HCT116 (cell line): ENCODE measurements around the gene SYP. TPM values are rescaled to one million over a fixed set of nuclear protein-coding genes. Genes with fewer than 3 reads are reported as not detected.

Experiments used
- ATAC-seq: fragments of 200-7000 bp; cut with Tn5 transposase; 2 replicates; pipeline ENCODE4 v1.9.1; 2020; ENCODE audit warnings: mild to moderate bottlenecking, moderate library complexity
- BruUV-seq: library from RNA; stranded (reverse); fragments of 400-500 nt; replicated peaks from 2 replicates; lab custom pipeline; 2021; lab: Mats Ljungman, UMichigan
- CTCF ChIA-PET: fragments of 300-600 bp; sonication (Branson Sonifier 250); formaldehyde crosslinking; loops from one replicate; lab custom pipeline; 2021; ENCODE audit warnings: antibody characterized with exemption; lab: Charles Lee
- POLR2A ChIA-PET: fragments of 300-600, 350-600 bp; sonication (Branson Sonifier 250); formaldehyde crosslinking; loops from one replicate; lab custom pipeline; 2021; ENCODE audit warnings: antibody characterized with exemption; lab: Charles Lee
- RAD21 ChIA-PET, 2 experiments: fragments of 300-600 bp; sonication (Branson Sonifier 250); formaldehyde crosslinking; loops; one replicate each; lab custom pipeline; 2023; ENCODE audit warnings: low total read pairs in 2 of 2; ENCODE audit not compliant: uncharacterized antibody in 2 of 2, unreplicated experiment in 2 of 2, low non-redundant PET in 1 of 2; lab: Charles Lee
- DNase-seq: peaks from one replicate; pipeline ENCODE4 v3.0.0-alpha.2; 2010; ENCODE audit warnings: low read depth, low spot score
- H2AFZ ChIP-seq: fragments of 200-600 bp; shearing (Covaris generic), sonication (generic); 2 replicates; pipeline ENCODE4 v1.6.1; 2017; ENCODE audit warnings: low read depth, mixed run types, mixed read lengths, antibody characterized with exemption, low read length; ENCODE audit not compliant: poor library complexity, severe bottlenecking
- H3K27ac ChIP-seq: 2 replicates; pipeline ENCODE4 v1.5.1; 2012; ENCODE audit warnings: low read depth, low read length
- H3K27me3 ChIP-seq: fragments of 200-600 bp; sonication (generic); 2 replicates; pipeline ENCODE4 v1.6.1; 2016; ENCODE audit warnings: mixed run types, low read length, mixed read lengths; ENCODE audit not compliant: insufficient read depth
- H3K36me3 ChIP-seq, 2 experiments: fragments of 200-500 bp in 1 of 2; fragments of 200-600 bp in 1 of 2; sonication (Bioruptor generic) in 1 of 2; sonication (generic) in 1 of 2; 2 replicates each; pipeline versions ENCODE4 v1.5.1 to v1.6.1; 2014 to 2016; ENCODE audit warnings: low read length in 2 of 2, inconsistent platforms in 1 of 2, mixed read lengths in 1 of 2, mixed run types in 1 of 2; ENCODE audit not compliant: insufficient read depth in 2 of 2, control insufficient read depth in 1 of 2
- H3K4me1 ChIP-seq, 2 experiments: fragments of 200-600 bp in 1 of 2; sonication (generic) in 1 of 2; 2 replicates each; pipeline versions ENCODE4 v1.5.1 to v1.6.1; 2012 to 2017; ENCODE audit warnings: low read length in 2 of 2, inconsistent platforms in 1 of 2, mild to moderate bottlenecking in 1 of 2, mixed read lengths in 1 of 2, mixed run types in 1 of 2, moderate library complexity in 1 of 2; ENCODE audit not compliant: insufficient read depth in 2 of 2, control insufficient read depth in 1 of 2
- H3K4me2 ChIP-seq: fragments of 200-600 bp; sonication (generic); 2 replicates; pipeline ENCODE4 v1.6.1; 2017; ENCODE audit warnings: mixed run types, low read length, mixed read lengths
- H3K4me3 ChIP-seq, 2 experiments: fragments of 200-600 bp in 1 of 2; sonication (generic) in 1 of 2; replicated peaks in 1 of 2; 2 replicates each; pipeline ENCODE4 v1.5.1; 2011 to 2016; ENCODE audit warnings: low read length in 2 of 2, control low read depth in 1 of 2, low read depth in 1 of 2, mild to moderate bottlenecking in 1 of 2, mixed read lengths in 1 of 2, mixed run types in 1 of 2
- H3K79me2 ChIP-seq: fragments of 200-600 bp; sonication (generic); 2 replicates; pipeline ENCODE4 v1.6.1; 2017; ENCODE audit warnings: mild to moderate bottlenecking, mixed run types, low read length, moderate library complexity, mixed read lengths; ENCODE audit not compliant: insufficient read depth
- H3K9ac ChIP-seq: fragments of 200-600 bp; sonication (generic); 2 replicates; pipeline ENCODE4 v1.6.1; 2016; ENCODE audit warnings: low read length, mixed read lengths
- H3K9me2 ChIP-seq: fragments of 200-600 bp; sonication (generic), shearing (Covaris generic); 2 replicates; pipeline ENCODE4 v1.6.1; 2017; ENCODE audit warnings: mixed run types, mild to moderate bottlenecking, moderate library complexity; ENCODE audit not compliant: insufficient read depth
- H3K9me3 ChIP-seq, 2 experiments: fragments of 200-500 bp in 1 of 2; fragments of 200-600 bp in 1 of 2; sonication (Bioruptor generic) in 1 of 2; sonication (generic) in 1 of 2; 2 replicates each; pipeline ENCODE4 v1.6.1; 2014 to 2017; ENCODE audit warnings: low read length in 2 of 2, mixed read lengths in 2 of 2, inconsistent platforms in 1 of 2, low read depth in 1 of 2, mild to moderate bottlenecking in 1 of 2, mixed run types in 1 of 2, moderate library complexity in 1 of 2; ENCODE audit not compliant: control insufficient read depth in 1 of 2, insufficient read depth in 1 of 2
- H4K20me1 ChIP-seq: fragments of 200-600 bp; sonication (generic), shearing (Covaris generic); 2 replicates; pipeline ENCODE4 v1.6.1; 2017; ENCODE audit warnings: mixed run types, mild to moderate bottlenecking, moderate library complexity; ENCODE audit not compliant: insufficient read depth
- ATF3 ChIP-seq: IDR thresholded peaks from 2 replicates; pipeline ENCODE4 v1.6.1; 2012
- CBX3 ChIP-seq: IDR thresholded peaks from 2 replicates; pipeline ENCODE4 v1.6.1; 2012; ENCODE audit warnings: low read depth
- CEBPB ChIP-seq: IDR thresholded peaks from 2 replicates; pipeline ENCODE4 v1.6.1; 2012; ENCODE audit warnings: low read depth
- EGR1 ChIP-seq: IDR thresholded peaks from 2 replicates; pipeline ENCODE4 v1.6.1; 2012; ENCODE audit warnings: low read depth
- ELF1 ChIP-seq: IDR thresholded peaks from 2 replicates; pipeline ENCODE4 v1.6.1; 2012; ENCODE audit warnings: low read depth, borderline replicate concordance
- JUND ChIP-seq: IDR thresholded peaks from 2 replicates; pipeline ENCODE4 v1.6.1; 2012
- TCF7L2 ChIP-seq: IDR thresholded peaks from 2 replicates; pipeline ENCODE4 v1.7.0; 2011; ENCODE audit warnings: borderline replicate concordance, inconsistent platforms; ENCODE audit not compliant: insufficient read depth, insufficient read length; ENCODE audit errors: extremely low read depth
- ZBTB33 ChIP-seq: IDR thresholded peaks from 2 replicates; pipeline ENCODE4 v1.6.1; 2011; ENCODE audit warnings: mild to moderate bottlenecking, low read length, moderate library complexity; ENCODE audit not compliant: insufficient replicate concordance; ENCODE audit errors: extremely low read depth
- ZFX ChIP-seq: fragments of 450-650 bp; IDR thresholded peaks from 2 replicates; pipeline ENCODE4 v1.6.1; 2017
- intact Hi-C: fragments of 100-400 bp; cut with micrococcal nuclease; formaldehyde crosslinking; loops from 2 replicates; pipeline ENCODE4 v1.10.0; 2022
- total RNA-seq: library from RNA; stranded (reverse); gene quantifications from one replicate; pipeline ENCODE4 v1.2.1, GENCODE V29; 2021; ENCODE audit not compliant: unreplicated experiment
- TF ChIP-seq, protein P1 (sequence below): IDR thresholded peaks from 2 replicates; pipeline ENCODE4 v1.6.1; 2012; ENCODE audit warnings: low read depth

SYP gene
- total RNA-seq, 1 experiment from 2014 or later, result 1.2 TPM

DNA sequence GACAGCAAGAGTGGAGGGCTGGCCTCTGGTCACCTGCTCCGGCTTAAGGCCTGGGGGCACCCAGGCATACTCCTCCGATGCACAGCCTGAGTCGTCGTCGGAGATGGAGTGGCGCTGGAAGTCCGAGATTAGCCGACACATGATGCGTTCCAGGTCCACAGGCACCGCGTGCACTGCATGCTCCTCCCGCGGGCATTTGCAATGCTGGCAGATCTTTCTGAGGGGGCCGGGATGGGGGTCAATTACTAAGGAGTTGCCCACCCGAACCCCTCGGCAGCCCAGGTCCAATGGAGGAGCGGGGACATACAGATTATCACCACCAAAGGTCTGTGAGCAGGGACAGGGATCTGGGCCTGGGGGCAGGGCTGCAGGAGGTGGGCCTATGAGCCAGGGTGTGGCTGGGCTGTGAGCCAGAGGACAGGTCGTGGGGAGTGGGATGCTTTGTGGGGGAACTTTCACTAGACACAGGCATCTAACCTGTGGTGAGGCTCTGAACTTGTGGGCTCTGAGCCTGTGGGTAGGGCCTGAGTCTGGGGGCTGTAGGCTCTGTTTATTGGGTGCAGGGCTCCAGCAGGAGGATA is 16.2 kb downstream of the SYP start:
- ATAC-seq (no peak; the same call in 1 of the 2 replicates), DNase-seq (no peak)
- Histone ChIP-seq H3K9me2 (no peaks in the 10 kb centered on the region), H3K9ac (peak overlapping the region; percentile 82; the same call in 1 of the 2 replicates), H2AFZ (no peak overlapping the region), H3K79me2 (peaks cover 24% of the 10 kb centered on the region), H4K20me1 (no peaks in the 10 kb centered on the region), H3K4me1 (peaks cover 8 to 27% of the 10 kb centered on the region in 2 experiments), H3K4me2 (peak overlapping the region; percentile 89), H3K27ac (peak overlapping the region; percentile 84), H3K27me3 (no peaks in the 10 kb centered on the region), H3K4me3 (peak overlapping the region; percentile 31 to 71; a peak in 3 of 4 replicates), H3K36me3 (peaks cover 3 to 8% of the 10 kb centered on the region in 2 experiments; a peak in 3 of 4 replicates), H3K9me3 (no peaks in the 10 kb centered on the region)
- no TSS peak for BruUV-seq
- ChIA-PET POLR2A (interaction anchor here (0.6 to 1.3 kb wide), 5 partner anchors 9 to 85 kb away, joined by 3 to 9 read pairs (median 4); partner anchors contain the start of gene PLP2), CTCF (interaction anchor here (0.9 to 1.4 kb wide), 4 partner anchors 9 to 28 kb away, joined by 3 to 8 read pairs (median 4); no protein-coding TSS in a partner anchor), RAD21 (interaction anchor here in 1 of 2 experiments (0.7 kb wide), 1 partner anchor 62 kb away, joined by 3 read pairs; no protein-coding TSS in a partner anchor)
- TF ChIP-seq CEBPB (no peak), ELF1 (no peak), CBX3 (no peak), JUND (no peak), TCF7L2 (no peak), ZFX (no peak), ATF3 (no peak), ZBTB33 (no peak), EGR1 (no peak)
- TF ChIP-seq, protein P1, sequence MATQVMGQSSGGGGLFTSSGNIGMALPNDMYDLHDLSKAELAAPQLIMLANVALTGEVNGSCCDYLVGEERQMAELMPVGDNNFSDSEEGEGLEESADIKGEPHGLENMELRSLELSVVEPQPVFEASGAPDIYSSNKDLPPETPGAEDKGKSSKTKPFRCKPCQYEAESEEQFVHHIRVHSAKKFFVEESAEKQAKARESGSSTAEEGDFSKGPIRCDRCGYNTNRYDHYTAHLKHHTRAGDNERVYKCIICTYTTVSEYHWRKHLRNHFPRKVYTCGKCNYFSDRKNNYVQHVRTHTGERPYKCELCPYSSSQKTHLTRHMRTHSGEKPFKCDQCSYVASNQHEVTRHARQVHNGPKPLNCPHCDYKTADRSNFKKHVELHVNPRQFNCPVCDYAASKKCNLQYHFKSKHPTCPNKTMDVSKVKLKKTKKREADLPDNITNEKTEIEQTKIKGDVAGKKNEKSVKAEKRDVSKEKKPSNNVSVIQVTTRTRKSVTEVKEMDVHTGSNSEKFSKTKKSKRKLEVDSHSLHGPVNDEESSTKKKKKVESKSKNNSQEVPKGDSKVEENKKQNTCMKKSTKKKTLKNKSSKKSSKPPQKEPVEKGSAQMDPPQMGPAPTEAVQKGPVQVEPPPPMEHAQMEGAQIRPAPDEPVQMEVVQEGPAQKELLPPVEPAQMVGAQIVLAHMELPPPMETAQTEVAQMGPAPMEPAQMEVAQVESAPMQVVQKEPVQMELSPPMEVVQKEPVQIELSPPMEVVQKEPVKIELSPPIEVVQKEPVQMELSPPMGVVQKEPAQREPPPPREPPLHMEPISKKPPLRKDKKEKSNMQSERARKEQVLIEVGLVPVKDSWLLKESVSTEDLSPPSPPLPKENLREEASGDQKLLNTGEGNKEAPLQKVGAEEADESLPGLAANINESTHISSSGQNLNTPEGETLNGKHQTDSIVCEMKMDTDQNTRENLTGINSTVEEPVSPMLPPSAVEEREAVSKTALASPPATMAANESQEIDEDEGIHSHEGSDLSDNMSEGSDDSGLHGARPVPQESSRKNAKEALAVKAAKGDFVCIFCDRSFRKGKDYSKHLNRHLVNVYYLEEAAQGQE, result no peak
- intact Hi-C loops, result no loop called here
